ENCODE measurements around the gene C2orf15. TPM values are rescaled to one million over a fixed set of nuclear protein-coding genes. Genes with fewer than 3 reads are reported as not detected.
A peak's percentile ranks its signal among the peaks of the same experiment; 100 is the strongest.

C2orf15 gene
- total and polyA plus RNA-seq, 2 of the 8 experiments (the other 6 are each of a cell fraction or from before 2014, with no cell fraction given): 3.6 to 6.5 TPM

DNA sequence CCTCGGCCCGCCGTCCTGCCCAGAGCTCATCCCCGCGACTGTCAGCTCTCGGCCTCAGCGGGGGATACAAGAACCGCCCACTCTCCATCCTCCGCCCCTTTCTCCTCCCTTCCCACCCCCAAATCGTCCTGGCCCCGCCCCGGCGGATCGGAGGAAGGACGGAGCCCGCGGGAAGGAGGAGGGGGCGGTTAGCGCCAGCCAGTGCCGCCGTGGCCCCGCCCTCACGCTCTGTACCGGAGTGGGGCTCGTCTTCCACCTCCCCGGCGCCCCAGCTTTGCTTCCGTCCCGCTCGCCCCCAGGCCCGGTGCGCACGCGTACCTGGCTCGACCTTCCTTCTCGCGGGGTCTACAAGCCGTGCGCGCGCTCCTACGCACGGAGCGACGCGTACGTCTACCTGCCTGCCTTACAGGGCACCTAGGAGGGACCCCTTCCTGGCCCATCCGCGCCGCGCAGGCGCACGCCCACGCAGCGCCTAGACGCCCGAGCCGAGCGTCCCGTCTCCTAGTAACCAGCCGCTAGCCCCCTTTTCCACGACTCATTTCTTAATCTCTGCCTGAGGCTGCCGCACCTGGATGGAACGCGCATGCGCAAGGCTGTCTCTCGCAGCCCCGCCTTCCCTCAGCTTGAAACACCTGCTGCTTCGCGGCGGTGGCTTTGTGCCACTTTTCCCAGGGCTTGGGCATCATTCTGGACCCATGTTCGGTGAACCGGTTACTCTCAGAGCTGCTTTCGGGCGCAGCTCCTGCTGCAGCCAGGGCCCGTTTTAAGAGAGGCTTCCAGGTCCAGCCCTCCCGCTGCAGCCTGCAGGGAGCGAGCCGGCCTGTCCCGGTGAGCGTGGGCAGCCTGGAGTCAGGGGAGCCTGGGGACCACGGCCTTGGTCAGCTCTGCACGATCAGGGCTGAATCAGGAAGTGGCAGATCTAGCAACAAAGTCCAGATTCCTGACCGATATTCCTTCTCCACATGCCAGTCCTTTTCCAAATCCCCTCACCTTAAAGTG is at the start of gene C2orf15 (continued):
- TF ChIP-seq PHF8 (conservative IDR thresholded peaks at IDR 0.05; ENCODE audit: low read depth, low read length): peak; percentile 65; the same call in 1 of the 2 replicates
- TF ChIP-seq TBP (IDR thresholded peaks at IDR 0.05; ENCODE audit: low read depth, low read length): peak; percentile 73
- TF ChIP-seq, protein P1, sequence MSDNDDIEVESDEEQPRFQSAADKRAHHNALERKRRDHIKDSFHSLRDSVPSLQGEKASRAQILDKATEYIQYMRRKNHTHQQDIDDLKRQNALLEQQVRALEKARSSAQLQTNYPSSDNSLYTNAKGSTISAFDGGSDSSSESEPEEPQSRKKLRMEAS (IDR thresholded peaks at IDR 0.05): peak; percentile 77
- TF ChIP-seq TAF1 (IDR thresholded peaks at IDR 0.05; ENCODE audit: low read depth, low read length): peak; percentile 60
- TF ChIP-seq POLR2AphosphoS5 (IDR thresholded peaks at IDR 0.05; ENCODE audit: low read depth, low read length): peak; percentile 50
- TF ChIP-seq CTBP2 (IDR thresholded peaks at IDR 0.05; ENCODE audit: borderline replicate concordance, insufficient read depth, insufficient read length, low read length): peak; percentile 66
- TF ChIP-seq, protein P2, sequence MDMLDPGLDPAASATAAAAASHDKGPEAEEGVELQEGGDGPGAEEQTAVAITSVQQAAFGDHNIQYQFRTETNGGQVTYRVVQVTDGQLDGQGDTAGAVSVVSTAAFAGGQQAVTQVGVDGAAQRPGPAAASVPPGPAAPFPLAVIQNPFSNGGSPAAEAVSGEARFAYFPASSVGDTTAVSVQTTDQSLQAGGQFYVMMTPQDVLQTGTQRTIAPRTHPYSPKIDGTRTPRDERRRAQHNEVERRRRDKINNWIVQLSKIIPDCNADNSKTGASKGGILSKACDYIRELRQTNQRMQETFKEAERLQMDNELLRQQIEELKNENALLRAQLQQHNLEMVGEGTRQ (IDR thresholded peaks at IDR 0.05; ENCODE audit: low read length): no peak
- no peak for TF ChIP-seq EZH2 (IDR thresholded peaks at IDR 0.05; ENCODE audit: low read depth, low read length, severe bottlenecking)
- TF ChIP-seq TCF12 (IDR thresholded peaks at IDR 0.05; ENCODE audit: low read depth, low read length): 0 out of 2 replicates have a peak, but pooled peaks have one; percentile 48
- peak; percentile 87 for TF ChIP-seq KDM4A (IDR thresholded peaks at IDR 0.05; ENCODE audit: low read depth, low read length, severe bottlenecking)
- TF ChIP-seq EGR1 (IDR thresholded peaks at IDR 0.05; ENCODE audit: borderline replicate concordance, low read depth, low read length): peak; percentile 99
- peak; percentile 69; the same call in 1 of the 2 replicates for TF ChIP-seq CHD2 (IDR thresholded peaks at IDR 0.05; ENCODE audit: low read length)
- TF ChIP-seq SP4 (IDR thresholded peaks at IDR 0.05; ENCODE audit: low read length): peak; percentile 25; the same call in 1 of the 2 replicates
- TF ChIP-seq SIN3A (conservative IDR thresholded peaks at IDR 0.05 in 1 of 2, IDR thresholded peaks at IDR 0.05 in 1 of 2; ENCODE audit: low read depth in 1 of 2, low read length in 2 of 2): 0 out of 4 replicates have a peak, but pooled peaks of 1 of the 2 experiments have one; percentile 68
- TF ChIP-seq CEBPB (IDR thresholded peaks at IDR 0.05; ENCODE audit: low read depth, low read length): 0 out of 2 replicates have a peak, but pooled peaks have one; percentile 28
- no peak for TF ChIP-seq KDM5A (IDR thresholded peaks at IDR 0.05; ENCODE audit: low read length)
- no peak for TF ChIP-seq ZNF274 (IDR thresholded peaks at IDR 0.05; ENCODE audit: borderline replicate concordance, extremely low read depth, low read length)
- TF ChIP-seq CREB1 (IDR thresholded peaks at IDR 0.05): peak; percentile 72; the same call in 1 of the 2 replicates
- peak; percentile 69; the same call in 1 of the 2 replicates for TF ChIP-seq BACH1 (IDR thresholded peaks at IDR 0.05; ENCODE audit: low read length)
- TF ChIP-seq HDAC6 (IDR thresholded peaks at IDR 0.05; ENCODE audit: low read depth, low read length): no peak
- peak; percentile 65 for TF ChIP-seq NRF1 (IDR thresholded peaks at IDR 0.05; ENCODE audit: low read depth, low read length)
- TF ChIP-seq SP2 (IDR thresholded peaks at IDR 0.05; ENCODE audit: low read length): no peak

All from H1 (cell line).